ENCODE results near the gene MAP2K1. TPM values are rescaled to one million over a fixed set of nuclear protein-coding genes. Genes with fewer than 3 reads are reported as not detected.

Gene MAP2K1
- total RNA-seq, 1 donor from 2014 or later: 38.6 TPM

DNA sequence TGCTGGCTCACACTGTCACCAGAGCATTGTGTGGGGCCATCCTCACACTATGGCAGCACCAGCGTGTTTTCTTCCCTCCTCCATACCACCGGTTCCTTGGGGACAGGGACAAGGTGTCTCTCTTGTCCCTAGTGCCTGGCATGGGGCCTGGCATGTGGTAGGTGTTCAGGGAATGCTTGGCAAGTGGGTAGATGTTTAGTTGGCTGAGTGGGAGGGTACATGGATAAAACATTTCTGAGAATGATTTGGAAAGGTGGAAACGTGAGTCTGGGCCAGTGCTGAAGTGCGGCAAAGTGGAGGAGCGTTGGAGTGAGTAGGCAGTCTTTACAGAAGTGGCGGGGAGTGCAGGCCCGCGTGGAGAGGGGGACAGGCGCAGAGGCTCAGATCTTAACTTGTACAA is 95.8 kb downstream of the MAP2K1 start:
- H3K27ac ChIP-seq (ENCODE audit: low read depth, low read length): no peak overlapping the region
- no peaks in the 10 kb centered on the region for H3K9me3 ChIP-seq (ENCODE audit: control insufficient read depth in 3 of 3, low read length in 3 of 3)
- H3K9ac ChIP-seq (ENCODE audit: low read depth in 1 of 3, low read length in 3 of 3): no peak overlapping the region
- H3K27me3 ChIP-seq (ENCODE audit: control insufficient read depth in 3 of 3, insufficient read depth in 3 of 3, low read length in 3 of 3): no peaks in the 10 kb centered on the region
- H3K4me3 ChIP-seq (ENCODE audit: low read length in 3 of 3): peak overlapping the region in 1 of 3 donors; percentile 22
- peaks cover 5 to 11% (median 10%) of the 10 kb centered on the region in 3 donors for H3K4me1 ChIP-seq (ENCODE audit: control insufficient read depth in 3 of 3, insufficient read depth in 3 of 3, low read length in 3 of 3)
- H3K36me3 ChIP-seq (ENCODE audit: control insufficient read depth in 3 of 3, insufficient read depth in 3 of 3, low read length in 3 of 3): peaks cover 11 to 29% (median 25%) of the 10 kb centered on the region in 3 donors

DNA sequence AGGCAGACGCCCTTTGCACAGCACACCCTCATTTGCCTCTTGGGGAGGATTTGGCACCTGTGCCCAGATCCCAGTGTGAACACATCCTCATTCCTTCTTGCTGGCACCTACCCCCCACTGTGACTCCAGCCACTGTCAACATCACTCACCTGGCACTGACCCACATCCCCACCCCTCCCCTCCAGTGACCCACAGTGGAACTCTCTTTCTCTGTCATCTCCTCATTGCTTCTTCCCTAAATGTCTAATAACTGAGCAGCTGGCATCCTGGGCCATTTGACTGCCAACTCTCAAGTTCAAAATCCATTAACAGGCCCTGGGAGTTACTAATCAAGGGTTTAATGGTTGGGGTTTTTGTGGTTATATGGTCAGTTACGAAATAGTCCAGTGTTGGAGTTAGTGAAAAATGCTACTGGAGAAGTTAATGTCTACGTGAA is 96.4 kb downstream of the MAP2K1 start:
- H3K9ac ChIP-seq (ENCODE audit: low read depth in 1 of 3, low read length in 3 of 3): no peak overlapping the region
- no peak overlapping the region for H3K27ac ChIP-seq (ENCODE audit: low read depth, low read length)
- no peaks in the 10 kb centered on the region for H3K27me3 ChIP-seq (ENCODE audit: control insufficient read depth in 3 of 3, insufficient read depth in 3 of 3, low read length in 3 of 3)
- peaks cover 5 to 11% (median 10%) of the 10 kb centered on the region in 3 donors for H3K4me1 ChIP-seq (ENCODE audit: control insufficient read depth in 3 of 3, insufficient read depth in 3 of 3, low read length in 3 of 3)
- no peaks in the 10 kb centered on the region for H3K9me3 ChIP-seq (ENCODE audit: control insufficient read depth in 3 of 3, low read length in 3 of 3)
- peaks cover 17 to 35% (median 26%) of the 10 kb centered on the region in 3 donors for H3K36me3 ChIP-seq (ENCODE audit: control insufficient read depth in 3 of 3, insufficient read depth in 3 of 3, low read length in 3 of 3)
- H3K4me3 ChIP-seq (ENCODE audit: low read length in 3 of 3): no peak overlapping the region

DNA sequence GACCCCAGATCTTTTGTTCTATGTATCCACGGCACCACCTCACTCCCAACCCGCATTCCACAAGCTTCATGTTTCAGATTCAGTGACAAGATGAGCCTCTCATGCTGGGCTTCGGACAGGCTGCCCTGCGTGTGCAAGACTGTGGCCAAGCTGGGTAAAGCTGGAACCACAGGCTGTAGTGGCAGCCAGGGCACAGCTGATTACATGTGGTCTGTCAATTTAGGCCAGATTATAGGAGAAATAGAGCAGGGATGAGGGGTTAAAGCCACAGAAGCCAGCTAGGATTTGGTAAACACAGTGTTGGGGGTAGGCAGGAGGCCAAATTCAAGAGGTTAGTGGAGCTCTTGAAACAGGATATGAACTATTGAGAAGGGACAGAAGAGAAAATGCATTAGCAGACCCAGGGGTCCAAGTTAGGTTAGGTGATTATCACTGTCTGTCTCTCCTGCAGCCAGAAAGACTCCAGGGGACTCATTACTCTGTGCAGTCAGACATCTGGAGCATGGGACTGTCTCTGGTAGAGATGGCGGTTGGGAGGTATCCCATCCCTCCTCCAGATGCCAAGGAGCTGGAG is 97.9 kb downstream of the MAP2K1 start:
- Histone ChIP-seq H3K27me3 (ENCODE audit: control insufficient read depth in 3 of 3, insufficient read depth in 3 of 3, low read length in 3 of 3) (no peaks in the 10 kb centered on the region), H3K9me3 (ENCODE audit: control insufficient read depth in 3 of 3, low read length in 3 of 3) (no peaks in the 10 kb centered on the region), H3K27ac (ENCODE audit: low read depth, low read length) (no peak overlapping the region), H3K4me3 (ENCODE audit: low read length in 3 of 3) (no peak overlapping the region), H3K4me1 (ENCODE audit: control insufficient read depth in 3 of 3, insufficient read depth in 3 of 3, low read length in 3 of 3) (peaks cover 10 to 17% (median 12%) of the 10 kb centered on the region in 3 donors), H3K36me3 (ENCODE audit: control insufficient read depth in 3 of 3, insufficient read depth in 3 of 3, low read length in 3 of 3) (peaks cover 18 to 45% (median 36%) of the 10 kb centered on the region in 3 donors), H3K9ac (ENCODE audit: low read depth in 1 of 3, low read length in 3 of 3) (peak overlapping the region in 1 of 3 donors; percentile 11)

DNA sequence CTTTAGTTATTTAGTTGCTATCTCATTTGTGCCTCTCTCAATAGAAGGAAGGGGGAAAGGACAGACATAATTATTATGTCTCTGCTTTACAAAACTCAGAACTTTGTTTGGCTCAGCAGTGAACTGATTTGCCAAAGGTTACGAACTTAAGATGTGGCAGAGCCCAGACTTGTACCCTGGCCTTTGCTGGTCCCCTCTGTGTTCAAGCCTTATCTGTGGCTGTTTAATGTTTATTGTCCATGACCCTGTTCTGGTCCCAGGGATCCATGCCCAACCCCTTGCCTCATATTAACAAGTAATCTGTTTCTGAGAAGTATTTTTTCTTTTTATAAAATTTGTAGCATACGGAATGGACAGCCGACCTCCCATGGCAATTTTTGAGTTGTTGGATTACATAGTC is 100.2 kb downstream of the MAP2K1 start:
- Histone ChIP-seq H3K9ac (ENCODE audit: low read depth in 1 of 3, low read length in 3 of 3) (no peak overlapping the region), H3K27me3 (ENCODE audit: control insufficient read depth in 3 of 3, insufficient read depth in 3 of 3, low read length in 3 of 3) (no peaks in the 10 kb centered on the region), H3K27ac (ENCODE audit: low read depth, low read length) (no peak overlapping the region), H3K4me3 (ENCODE audit: low read length in 3 of 3) (no peak overlapping the region), H3K36me3 (ENCODE audit: control insufficient read depth in 3 of 3, insufficient read depth in 3 of 3, low read length in 3 of 3) (peaks cover 19 to 58% (median 42%) of the 10 kb centered on the region in 3 donors), H3K9me3 (ENCODE audit: control insufficient read depth in 3 of 3, low read length in 3 of 3) (no peaks in the 10 kb centered on the region), H3K4me1 (ENCODE audit: control insufficient read depth in 3 of 3, insufficient read depth in 3 of 3, low read length in 3 of 3) (peaks cover 12 to 22% (median 18%) of the 10 kb centered on the region in 3 donors)

DNA sequence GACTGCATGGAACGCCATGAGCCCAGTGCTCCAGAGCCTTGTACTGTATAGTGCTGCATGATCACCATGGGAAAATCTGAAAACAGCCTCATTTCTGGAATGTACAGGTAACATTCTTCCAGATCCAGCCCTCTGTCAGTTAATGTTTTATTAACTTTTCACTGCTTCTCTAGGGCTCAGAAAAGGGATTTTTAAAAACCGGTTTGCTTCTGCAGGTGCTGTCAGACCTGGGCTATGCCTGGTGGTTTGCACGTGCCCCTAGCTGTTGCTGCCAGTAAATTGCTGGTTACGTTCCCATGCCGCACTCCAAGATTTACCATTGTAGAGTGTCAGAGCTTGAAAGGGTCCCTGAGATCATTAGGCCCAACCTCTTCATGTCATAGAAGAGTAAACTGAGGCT is 101.8 kb downstream of the MAP2K1 start:
- H3K9ac ChIP-seq (ENCODE audit: low read depth in 1 of 3, low read length in 3 of 3): no peak overlapping the region
- H3K9me3 ChIP-seq (ENCODE audit: control insufficient read depth in 3 of 3, low read length in 3 of 3): no peaks in the 10 kb centered on the region
- H3K4me3 ChIP-seq (ENCODE audit: low read length in 3 of 3): no peak overlapping the region
- no peaks in the 10 kb centered on the region for H3K27me3 ChIP-seq (ENCODE audit: control insufficient read depth in 3 of 3, insufficient read depth in 3 of 3, low read length in 3 of 3)
- no peak overlapping the region for H3K27ac ChIP-seq (ENCODE audit: low read depth, low read length)
- H3K4me1 ChIP-seq (ENCODE audit: control insufficient read depth in 3 of 3, insufficient read depth in 3 of 3, low read length in 3 of 3): peaks cover 12 to 18% (median 14%) of the 10 kb centered on the region in 3 donors
- peaks cover 25 to 65% (median 40%) of the 10 kb centered on the region in 3 donors for H3K36me3 ChIP-seq (ENCODE audit: control insufficient read depth in 3 of 3, insufficient read depth in 3 of 3, low read length in 3 of 3)

DNA sequence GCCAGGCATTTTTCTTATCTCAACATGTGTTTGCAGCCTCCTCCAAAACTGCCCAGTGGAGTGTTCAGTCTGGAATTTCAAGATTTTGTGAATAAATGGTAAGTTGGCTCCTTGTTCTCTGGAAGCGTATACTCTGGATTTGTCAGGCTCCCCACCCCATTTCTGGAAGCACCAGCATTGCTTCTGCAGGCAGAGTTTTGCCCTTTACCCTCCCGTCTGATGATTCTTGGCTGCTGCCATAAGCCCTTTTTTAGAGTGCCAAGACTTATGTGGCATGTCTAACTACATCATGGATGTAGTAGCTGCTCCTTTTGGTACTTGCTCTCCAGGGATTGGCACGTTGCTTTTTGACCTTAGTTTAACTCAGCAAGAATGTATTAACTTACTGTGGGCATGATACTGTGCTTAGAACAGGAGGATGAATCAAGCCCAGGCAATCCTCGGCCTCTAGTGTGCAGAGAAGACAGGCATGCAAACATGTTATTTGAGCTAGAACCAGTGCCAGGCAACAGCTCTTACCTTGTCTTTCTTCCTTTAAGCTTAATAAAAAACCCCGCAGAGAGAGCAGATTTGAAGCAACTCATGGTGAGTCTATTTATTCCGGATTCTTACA is 102.6 kb downstream of the MAP2K1 start:
- Histone ChIP-seq H3K27ac (ENCODE audit: low read depth, low read length) (no peak overlapping the region), H3K27me3 (ENCODE audit: control insufficient read depth in 3 of 3, insufficient read depth in 3 of 3, low read length in 3 of 3) (no peaks in the 10 kb centered on the region), H3K4me1 (ENCODE audit: control insufficient read depth in 3 of 3, insufficient read depth in 3 of 3, low read length in 3 of 3) (peaks cover 12 to 18% (median 14%) of the 10 kb centered on the region in 3 donors), H3K9ac (ENCODE audit: low read depth in 1 of 3, low read length in 3 of 3) (no peak overlapping the region), H3K9me3 (ENCODE audit: control insufficient read depth in 3 of 3, low read length in 3 of 3) (no peaks in the 10 kb centered on the region), H3K4me3 (ENCODE audit: low read length in 3 of 3) (no peak overlapping the region), H3K36me3 (ENCODE audit: control insufficient read depth in 3 of 3, insufficient read depth in 3 of 3, low read length in 3 of 3) (peaks cover 28 to 70% (median 45%) of the 10 kb centered on the region in 3 donors)

DNA sequence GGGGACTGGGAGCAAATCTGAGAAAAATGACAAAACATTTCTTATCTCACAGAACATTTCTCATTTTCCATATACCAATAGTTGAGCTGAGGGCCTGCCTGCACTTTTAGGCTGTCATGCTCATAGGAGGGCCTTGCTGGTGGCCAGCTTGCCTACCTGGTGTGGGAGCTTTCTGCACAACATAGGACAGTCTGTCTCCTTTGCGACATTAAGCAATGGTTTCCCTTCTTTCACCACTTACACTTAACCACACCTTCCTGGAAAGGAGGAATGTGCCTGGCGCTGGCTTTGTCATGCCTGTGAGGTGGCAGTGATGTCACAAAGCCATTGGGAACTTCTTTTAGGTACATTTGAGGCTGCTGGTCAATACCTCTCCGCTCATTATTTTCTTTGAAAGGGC is 105.1 kb downstream of the MAP2K1 start:
- peaks cover 13 to 16% (median 15%) of the 10 kb centered on the region in 3 donors for H3K4me1 ChIP-seq (ENCODE audit: control insufficient read depth in 3 of 3, insufficient read depth in 3 of 3, low read length in 3 of 3)
- no peaks in the 10 kb centered on the region for H3K9me3 ChIP-seq (ENCODE audit: control insufficient read depth in 3 of 3, low read length in 3 of 3)
- no peak overlapping the region for H3K9ac ChIP-seq (ENCODE audit: low read depth in 1 of 3, low read length in 3 of 3)
- H3K27me3 ChIP-seq (ENCODE audit: control insufficient read depth in 3 of 3, insufficient read depth in 3 of 3, low read length in 3 of 3): no peaks in the 10 kb centered on the region
- H3K36me3 ChIP-seq (ENCODE audit: control insufficient read depth in 3 of 3, insufficient read depth in 3 of 3, low read length in 3 of 3): peaks cover 28 to 67% (median 51%) of the 10 kb centered on the region in 3 donors
- H3K4me3 ChIP-seq (ENCODE audit: low read length in 3 of 3): no peak overlapping the region
- H3K27ac ChIP-seq (ENCODE audit: low read depth, low read length): no peak overlapping the region

DNA sequence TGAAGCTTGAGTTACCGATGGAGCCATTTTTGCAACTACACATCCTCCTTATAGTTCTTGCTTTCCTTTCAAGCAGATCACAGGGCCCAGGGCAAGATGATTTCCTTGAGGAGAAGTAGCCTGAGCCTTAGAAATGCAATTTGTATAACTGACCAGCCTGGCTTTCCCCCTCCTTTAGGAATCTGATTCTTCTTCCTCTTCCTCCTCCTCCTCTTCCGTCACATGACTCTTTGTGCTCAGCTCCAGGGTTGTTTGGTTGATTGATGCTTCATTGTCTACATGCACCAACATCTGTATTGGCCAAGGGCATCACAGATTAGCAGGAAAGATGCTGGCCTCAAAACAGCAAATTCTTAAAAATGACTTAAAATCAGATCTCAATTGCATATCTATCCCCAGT is 107.5 kb downstream of the MAP2K1 start:
- Histone ChIP-seq H3K27me3 (ENCODE audit: control insufficient read depth in 3 of 3, insufficient read depth in 3 of 3, low read length in 3 of 3) (no peaks in the 10 kb centered on the region), H3K27ac (ENCODE audit: low read depth, low read length) (no peak overlapping the region), H3K36me3 (ENCODE audit: control insufficient read depth in 3 of 3, insufficient read depth in 3 of 3, low read length in 3 of 3) (peaks cover 27 to 59% (median 54%) of the 10 kb centered on the region in 3 donors), H3K4me3 (ENCODE audit: low read length in 3 of 3) (no peak overlapping the region), H3K9me3 (ENCODE audit: control insufficient read depth in 3 of 3, low read length in 3 of 3) (no peaks in the 10 kb centered on the region), H3K9ac (ENCODE audit: low read depth in 1 of 3, low read length in 3 of 3) (no peak overlapping the region), H3K4me1 (ENCODE audit: control insufficient read depth in 3 of 3, insufficient read depth in 3 of 3, low read length in 3 of 3) (peaks cover 21 to 35% (median 27%) of the 10 kb centered on the region in 3 donors)

DNA sequence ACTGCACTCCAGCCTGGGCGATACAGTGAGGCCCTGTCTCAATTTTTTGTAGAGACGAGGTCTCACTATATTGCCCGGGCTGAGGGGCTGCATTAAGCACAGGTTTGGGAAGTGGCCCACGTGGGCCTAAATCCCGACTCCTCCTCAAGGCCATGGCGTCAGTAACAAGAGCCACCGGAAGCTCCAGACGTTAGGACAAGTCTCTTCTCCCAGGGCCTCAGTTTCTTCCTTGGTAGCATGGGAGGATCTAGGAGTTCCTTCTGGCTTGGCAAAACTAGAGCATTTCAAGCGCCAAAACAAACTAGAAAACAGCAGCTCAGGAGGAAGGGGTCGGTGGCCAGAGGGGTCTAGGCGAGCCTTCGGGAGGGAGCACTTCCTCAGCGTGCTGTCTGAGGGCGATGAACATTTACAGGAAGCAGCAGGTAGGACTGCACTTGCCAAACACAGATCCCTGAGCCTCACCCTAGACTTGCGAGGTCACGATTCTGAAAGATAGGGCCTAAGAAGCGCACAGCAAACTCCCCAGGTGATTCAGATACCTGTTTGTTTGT is 110.3 kb downstream of the MAP2K1 start:
- Histone ChIP-seq H3K4me1 (ENCODE audit: control insufficient read depth in 3 of 3, insufficient read depth in 3 of 3, low read length in 3 of 3) (peaks cover 12 to 27% (median 22%) of the 10 kb centered on the region in 3 donors), H3K4me3 (ENCODE audit: low read length in 3 of 3) (peak overlapping the region; percentile 87 to 99 (median 98)), H3K36me3 (ENCODE audit: control insufficient read depth in 3 of 3, insufficient read depth in 3 of 3, low read length in 3 of 3) (peaks cover 46 to 66% (median 63%) of the 10 kb centered on the region in 3 donors), H3K27ac (ENCODE audit: low read depth, low read length) (peak overlapping the region; percentile 74), H3K27me3 (ENCODE audit: control insufficient read depth in 3 of 3, insufficient read depth in 3 of 3, low read length in 3 of 3) (no peaks in the 10 kb centered on the region), H3K9ac (ENCODE audit: low read depth in 1 of 3, low read length in 3 of 3) (peak overlapping the region; percentile 88 to 97 (median 91)), H3K9me3 (ENCODE audit: control insufficient read depth in 3 of 3, low read length in 3 of 3) (no peaks in the 10 kb centered on the region)
